ENCODE data around the gene TTC13. TPM values are rescaled to one million over a fixed set of nuclear protein-coding genes. Genes with fewer than 3 reads are reported as not detected.

Gene TTC13
- total and polyA plus RNA-seq, 2 of the 13 experiments (the other 11 are each of a cell fraction or from before 2014, with no cell fraction given), result 5.8 to 15.9 TPM

DNA sequence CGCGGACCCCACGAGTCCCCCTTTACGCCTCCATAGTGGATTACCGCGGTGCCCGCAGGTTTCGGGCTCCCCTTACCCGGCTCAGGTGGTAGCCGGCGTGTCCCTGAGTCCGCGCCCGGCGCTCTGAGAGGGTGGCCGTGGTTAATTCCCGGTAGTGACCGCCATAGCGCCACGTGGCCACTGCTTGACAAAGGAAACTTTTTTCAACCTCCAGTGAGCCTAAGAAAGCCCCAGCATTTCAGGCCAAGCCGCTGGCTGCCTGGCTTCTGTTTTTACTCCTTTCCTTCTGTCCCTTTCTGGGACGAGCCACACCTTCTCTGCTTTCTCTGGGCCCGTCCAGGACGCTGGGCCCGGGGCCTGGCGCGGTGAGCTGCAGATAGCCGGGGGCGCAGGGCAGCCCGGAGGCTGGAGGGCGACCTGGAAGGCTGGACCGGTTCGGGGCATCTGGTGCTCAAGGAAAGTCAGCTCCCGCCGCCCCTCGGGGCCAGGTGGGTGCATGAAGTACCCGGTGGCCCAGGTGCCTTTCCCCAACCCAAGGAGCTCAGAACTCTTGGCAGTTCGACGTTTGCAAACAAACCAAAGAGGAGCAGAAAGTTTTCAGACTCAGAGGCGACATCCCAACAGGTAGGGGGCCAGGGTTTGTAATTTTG, 109.8 kb downstream of the TTC13 start (continued):
- TF ChIP-seq SALL1 (CRISPR knock-in tag; IDR thresholded peaks at IDR 0.05) (peak; percentile 41; the same call in 1 of the 2 replicates), MED8 (CRISPR knock-in tag; IDR thresholded peaks at IDR 0.05; ENCODE audit: insufficient replicate concordance) (no peak), SMARCC2 (IDR thresholded peaks at IDR 0.05) (no peak), NFE2L1 (CRISPR knock-in tag; IDR thresholded peaks at IDR 0.05; ENCODE audit: borderline replicate concordance) (0 out of 2 replicates have a peak, but pooled peaks have one; percentile 32), ZNF468 (CRISPR knock-in tag; IDR thresholded peaks at IDR 0.05) (no peak), MIER2 (CRISPR knock-in tag; IDR thresholded peaks at IDR 0.05) (no peak), ZNF446 (CRISPR knock-in tag; IDR thresholded peaks at IDR 0.05) (no peak), SOX5 (CRISPR knock-in tag; IDR thresholded peaks at IDR 0.05; ENCODE audit: borderline replicate concordance) (no peak), RBAK (CRISPR knock-in tag; IDR thresholded peaks at IDR 0.05) (no peak), ZMYM4 (CRISPR knock-in tag; IDR thresholded peaks at IDR 0.05) (peak; percentile 32; the same call in 1 of the 2 replicates), ETV6 (CRISPR knock-in tag; conservative IDR thresholded peaks at IDR 0.05) (no peak), MIER3 (CRISPR knock-in tag; IDR thresholded peaks at IDR 0.05; ENCODE audit: borderline replicate concordance) (peak; percentile 17; the same call in 1 of the 2 replicates), CEBPG (CRISPR knock-in tag; IDR thresholded peaks at IDR 0.05) (no peak), XBP1 (CRISPR knock-in tag; IDR thresholded peaks at IDR 0.05) (no peak), GATA4 (IDR thresholded peaks at IDR 0.05; ENCODE audit: borderline replicate concordance, low read depth) (no peak), KLF11 (CRISPR knock-in tag; IDR thresholded peaks at IDR 0.05) (no peak), KLF13 (CRISPR knock-in tag; IDR thresholded peaks at IDR 0.05) (no peak), POLR2A (IDR thresholded peaks at IDR 0.05; ENCODE audit: insufficient read depth in 1 of 2, low read depth in 2 of 2, low read length in 2 of 2) (0 out of 4 replicates have a peak, but pooled peaks of 1 of the 2 experiments have one; percentile 46)
- TF ChIP-seq, protein P1, sequence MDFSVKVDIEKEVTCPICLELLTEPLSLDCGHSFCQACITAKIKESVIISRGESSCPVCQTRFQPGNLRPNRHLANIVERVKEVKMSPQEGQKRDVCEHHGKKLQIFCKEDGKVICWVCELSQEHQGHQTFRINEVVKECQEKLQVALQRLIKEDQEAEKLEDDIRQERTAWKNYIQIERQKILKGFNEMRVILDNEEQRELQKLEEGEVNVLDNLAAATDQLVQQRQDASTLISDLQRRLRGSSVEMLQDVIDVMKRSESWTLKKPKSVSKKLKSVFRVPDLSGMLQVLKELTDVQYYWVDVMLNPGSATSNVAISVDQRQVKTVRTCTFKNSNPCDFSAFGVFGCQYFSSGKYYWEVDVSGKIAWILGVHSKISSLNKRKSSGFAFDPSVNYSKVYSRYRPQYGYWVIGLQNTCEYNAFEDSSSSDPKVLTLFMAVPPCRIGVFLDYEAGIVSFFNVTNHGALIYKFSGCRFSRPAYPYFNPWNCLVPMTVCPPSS (IDR thresholded peaks at IDR 0.05), result no peak
- TF ChIP-seq, protein P2, sequence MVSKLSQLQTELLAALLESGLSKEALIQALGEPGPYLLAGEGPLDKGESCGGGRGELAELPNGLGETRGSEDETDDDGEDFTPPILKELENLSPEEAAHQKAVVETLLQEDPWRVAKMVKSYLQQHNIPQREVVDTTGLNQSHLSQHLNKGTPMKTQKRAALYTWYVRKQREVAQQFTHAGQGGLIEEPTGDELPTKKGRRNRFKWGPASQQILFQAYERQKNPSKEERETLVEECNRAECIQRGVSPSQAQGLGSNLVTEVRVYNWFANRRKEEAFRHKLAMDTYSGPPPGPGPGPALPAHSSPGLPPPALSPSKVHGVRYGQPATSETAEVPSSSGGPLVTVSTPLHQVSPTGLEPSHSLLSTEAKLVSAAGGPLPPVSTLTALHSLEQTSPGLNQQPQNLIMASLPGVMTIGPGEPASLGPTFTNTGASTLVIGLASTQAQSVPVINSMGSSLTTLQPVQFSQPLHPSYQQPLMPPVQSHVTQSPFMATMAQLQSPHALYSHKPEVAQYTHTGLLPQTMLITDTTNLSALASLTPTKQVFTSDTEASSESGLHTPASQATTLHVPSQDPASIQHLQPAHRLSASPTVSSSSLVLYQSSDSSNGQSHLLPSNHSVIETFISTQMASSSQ (IDR thresholded peaks at IDR 0.05; ENCODE audit: low read depth), result no peak
- TF ChIP-seq, protein P2 (CRISPR knock-in tag; IDR thresholded peaks at IDR 0.05; ENCODE audit: borderline replicate concordance), result no peak
- TF ChIP-seq, protein P3, sequence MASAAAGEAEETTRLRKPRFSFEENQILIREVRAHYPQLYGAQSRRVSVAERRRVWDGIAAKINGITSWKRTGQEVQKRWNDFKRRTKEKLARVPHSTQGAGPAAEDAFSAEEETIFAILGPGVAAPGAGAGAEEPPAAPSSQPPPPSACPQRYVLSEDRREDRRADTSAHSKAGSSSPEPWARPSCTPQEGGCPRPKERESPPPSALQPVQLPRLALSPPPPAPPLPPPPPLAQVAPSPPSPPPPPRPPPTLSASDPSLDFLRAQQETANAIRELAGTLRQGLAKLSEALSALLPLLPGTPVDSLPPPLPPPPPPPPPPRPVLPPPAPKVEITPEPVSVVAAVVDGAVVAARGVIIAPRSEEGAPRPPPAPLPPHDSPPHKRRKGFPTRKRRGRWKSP (CRISPR knock-in tag; IDR thresholded peaks at IDR 0.05), result 0 out of 2 replicates have a peak, but pooled peaks have one; percentile 47
